Measurements from ENCODE around the gene PRICKLE4. TPM values are rescaled to one million over a fixed set of nuclear protein-coding genes. Genes with fewer than 3 reads are reported as not detected.
"Not testable (repeated sequence)": the region's sequence is repeated elsewhere in the genome, so short reads cannot be mapped to it uniquely, and the experiment has no call there.

The PRICKLE4 gene
- total RNA-seq, 1 donor from 2014 or later = 0.53 TPM

- Histone ChIP-seq H3K36me3 (ENCODE audit: control insufficient read depth, insufficient read depth, low read length) (peaks cover 2% of the 10 kb centered on the region), H3K27me3 (ENCODE audit: control insufficient read depth, insufficient read depth, low read length) (no peaks in the 10 kb centered on the region), H3K4me3 (ENCODE audit: low read depth, low read length) (no peak overlapping the region)
- TF ChIP-seq CTCF (IDR thresholded peaks at IDR 0.05; ENCODE audit: insufficient read depth, low read length, severe bottlenecking) = no peak
- no peak for DNase-seq (ENCODE audit: low read depth)
- FAIRE-seq = no peak
Measured at GRCh38 chr6:41805830-41806774, 25.5 kb downstream of the PRICKLE4 start.

GRCh38 chr6:41811095-41811494, 30.5 kb downstream of the PRICKLE4 start:
- TF ChIP-seq CTCF (IDR thresholded peaks at IDR 0.05; ENCODE audit: insufficient read depth, low read length, severe bottlenecking) = no peak
- FAIRE-seq = no peak
- no peak for DNase-seq (ENCODE audit: low read depth)
- Histone ChIP-seq H3K4me3 (ENCODE audit: low read depth, low read length) (no peak overlapping the region), H3K36me3 (ENCODE audit: control insufficient read depth, insufficient read depth, low read length) (no peaks in the 10 kb centered on the region), H3K27me3 (ENCODE audit: control insufficient read depth, insufficient read depth, low read length) (no peaks in the 10 kb centered on the region)

GRCh38 chr6:41811946-41812345, 31.4 kb downstream of the PRICKLE4 start:
- H3K27me3 ChIP-seq (ENCODE audit: control insufficient read depth, insufficient read depth, low read length); FAIRE-seq; H3K36me3 ChIP-seq (ENCODE audit: control insufficient read depth, insufficient read depth, low read length); H3K4me3 ChIP-seq (ENCODE audit: low read depth, low read length); DNase-seq (ENCODE audit: low read depth): not testable (repeated sequence)

GRCh38 chr6:41813469-41813868, 32.9 kb downstream of the PRICKLE4 start:
- FAIRE-seq (no peak), DNase-seq (ENCODE audit: low read depth) (peak; percentile 64)
- Histone ChIP-seq H3K36me3 (ENCODE audit: control insufficient read depth, insufficient read depth, low read length) (no peaks in the 10 kb centered on the region), H3K4me3 (ENCODE audit: low read depth, low read length) (no peak overlapping the region), H3K27me3 (ENCODE audit: control insufficient read depth, insufficient read depth, low read length) (no peaks in the 10 kb centered on the region)
- TF ChIP-seq CTCF (IDR thresholded peaks at IDR 0.05; ENCODE audit: insufficient read depth, low read length, severe bottlenecking) = no peak

- Histone ChIP-seq H3K27me3 (ENCODE audit: control insufficient read depth, insufficient read depth, low read length) (no peaks in the 10 kb centered on the region), H3K36me3 (ENCODE audit: control insufficient read depth, insufficient read depth, low read length) (no peaks in the 10 kb centered on the region), H3K4me3 (ENCODE audit: low read depth, low read length) (no peak overlapping the region)
- no peak for FAIRE-seq
- DNase-seq (ENCODE audit: low read depth) = no peak
- no peak for TF ChIP-seq CTCF (IDR thresholded peaks at IDR 0.05; ENCODE audit: insufficient read depth, low read length, severe bottlenecking)
Measured at GRCh38 chr6:41813956-41814355, 33.4 kb downstream of the PRICKLE4 start.

GRCh38 chr6:41814629-41815028, 34.0 kb downstream of the PRICKLE4 start:
- no peak for TF ChIP-seq CTCF (IDR thresholded peaks at IDR 0.05; ENCODE audit: insufficient read depth, low read length, severe bottlenecking)
- H3K4me3 ChIP-seq (ENCODE audit: low read depth, low read length) = no peak overlapping the region
- no peak for DNase-seq (ENCODE audit: low read depth)
- no peak for FAIRE-seq
- no peaks in the 10 kb centered on the region for H3K36me3 ChIP-seq (ENCODE audit: control insufficient read depth, insufficient read depth, low read length)
- no peaks in the 10 kb centered on the region for H3K27me3 ChIP-seq (ENCODE audit: control insufficient read depth, insufficient read depth, low read length)
